GM12892 (cell line): ENCODE data around the gene COLEC12.

Experiments used
- POLR2A ChIP-seq: IDR thresholded peaks from 2 replicates; pipeline ENCODE4 v1.6.1; 2011; ENCODE audit warnings: low read depth, low read length, control low read depth
- POLR2AphosphoS5 ChIP-seq: IDR thresholded peaks from 2 replicates; pipeline ENCODE4 v1.6.1; 2011; ENCODE audit warnings: low read depth, low read length, control low read depth

GRCh38 chr18:492451-492850 lies 8.1 kb downstream of the COLEC12 start:
- TF ChIP-seq POLR2A (no peak), POLR2AphosphoS5 (no peak)
